Gastrocnemius medialis (tissue), 4 donors: ENCODE results near the gene RCAN2. TPM values are rescaled to one million over a fixed set of nuclear protein-coding genes. Genes with fewer than 3 reads are reported as not detected.

ENCODE experiments used
- ATAC-seq, 2 donors: fragments of 150-250 bp; one replicate each; pipeline ENCODE4 v1.9.1; 2016
- DNase-seq, 2 donors: peaks; one replicate each; pipeline ENCODE4 v3.0.0-alpha.2; 2019
- H3K27ac ChIP-seq, 4 donors: fragments of 200-600 bp; sonication (generic); 1 replicate in 1 of 4; 2 replicates in 3 of 4; pipeline ENCODE4 v1.5.1; 2016 to 2018; ENCODE audit warnings: mild to moderate bottlenecking in 2 of 4, moderate library complexity in 1 of 4
- H3K27me3 ChIP-seq, 3 donors: fragments of 200-600 bp; sonication (generic) in 2 of 3; 1 replicate in 1 of 3; 2 replicates in 2 of 3; pipeline versions ENCODE4 v1.5.1 to v1.6.0; 2016 to 2019; ENCODE audit warnings: mild to moderate bottlenecking in 1 of 3, moderate library complexity in 1 of 3
- H3K36me3 ChIP-seq, 2 donors: fragments of 200-600 bp; sonication (generic) in 1 of 2; one replicate each; pipeline ENCODE4 v1.5.1; 2017 to 2018
- H3K4me1 ChIP-seq, 2 donors: fragments of 200-600 bp; sonication (generic) in 1 of 2; one replicate each; pipeline ENCODE4 v1.5.1; 2016 to 2017; ENCODE audit warnings: mild to moderate bottlenecking in 2 of 2
- H3K4me3 ChIP-seq, 4 donors: fragments of 200-600 bp; sonication (generic) in 3 of 4; 1 replicate in 1 of 4; 2 replicates in 3 of 4; pipeline ENCODE4 v1.5.1; 2016 to 2019; ENCODE audit warnings: mild to moderate bottlenecking in 2 of 4
- H3K9me3 ChIP-seq, 3 donors: fragments of 200-600 bp; sonication (generic) in 2 of 3; 1 replicate in 1 of 3; 2 replicates in 2 of 3; pipeline ENCODE4 v1.5.1; 2016 to 2019
- POLR2A ChIP-seq, 2 donors: fragments of 450-650 bp; IDR thresholded peaks; one replicate each; pipeline ENCODE4 v1.6.1; 2017; ENCODE audit warnings: antibody characterized with exemption in 2 of 2, mild to moderate bottlenecking in 2 of 2, moderate library complexity in 2 of 2
- in situ Hi-C, 4 donors: fragments of 200-750 bp; cut with MboI; loops; one replicate each; pipeline versions ENCODE4 v1.15.0 to v1.8.0; 2017; ENCODE audit warnings: low sequenced_read_pairs in 4 of 4
- intact Hi-C: fragments of 100-400 bp; cut with DNase I; formaldehyde crosslinking; loops from one replicate; pipeline ENCODE4 v1.15.1; 2023; ENCODE audit warnings: low total_unique reads
- total RNA-seq, 4 donors: library from RNA; depleted of rRNA; stranded (reverse); fragments of >200 nt; gene quantifications; one replicate each; pipeline versions ENCODE4 v1.1.0 to v1.2.3, GENCODE V29; 2016
- TF ChIP-seq, protein P1 (sequence below), 5 experiments: fragments of 450-650 bp in 3 of 5; fragments of 200-600 bp in 2 of 5; sonication (generic) in 2 of 5; IDR thresholded peaks in 4 of 5; conservative IDR thresholded peaks in 1 of 5; 1 replicate in 4 of 5; 2 replicates in 1 of 5; pipeline ENCODE4 v1.5.1; 2016 to 2019; ENCODE audit warnings: antibody characterized with exemption in 5 of 5, mild to moderate bottlenecking in 3 of 5, moderate library complexity in 3 of 5

RCAN2 gene
- total RNA-seq, 4 donors from 2014 or later: 26.2 to 88.8 (median 43.2) TPM

DNA sequence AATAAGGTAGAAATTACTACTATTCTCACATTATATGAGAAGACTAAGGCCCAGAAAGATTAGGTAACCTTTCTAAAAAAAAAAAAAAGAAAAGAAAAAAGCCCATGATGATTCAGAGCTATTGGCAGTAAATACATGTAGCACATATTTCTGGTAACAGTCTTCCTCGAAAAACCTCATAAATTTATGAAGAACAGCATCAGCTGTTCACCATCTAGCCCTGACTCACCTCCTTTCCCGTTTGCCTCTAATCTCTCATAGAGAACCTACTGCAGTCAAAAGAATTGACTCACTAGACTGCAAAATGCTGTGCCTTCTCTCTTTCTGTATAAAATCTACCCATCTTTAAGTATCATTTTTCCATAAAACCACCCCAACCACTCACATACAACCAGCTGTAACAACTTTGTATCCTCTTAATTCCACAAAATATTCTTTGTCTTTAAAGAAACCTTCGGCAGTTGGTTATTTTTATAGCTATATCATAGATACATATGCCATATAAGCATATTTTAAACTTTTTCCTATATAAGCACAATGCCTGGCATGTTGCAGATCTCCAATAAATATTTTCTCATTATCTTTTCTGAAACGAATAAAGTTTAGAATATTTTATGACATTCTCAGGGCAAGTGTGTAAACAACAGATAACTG lies 167.8 kb downstream of the RCAN2 start:
- Histone ChIP-seq H3K36me3 (no peaks in the 10 kb centered on the region), H3K27ac (peak overlapping the region in 1 of 4 donors; percentile 9), H3K4me1 (peaks cover 23 to 56% of the 10 kb centered on the region in 2 donors), H3K4me3 (no peak overlapping the region), H3K27me3 (no peaks in the 10 kb centered on the region), H3K9me3 (no peaks in the 10 kb centered on the region)
- intact Hi-C loops: no loop called here
- TF ChIP-seq, protein P1, sequence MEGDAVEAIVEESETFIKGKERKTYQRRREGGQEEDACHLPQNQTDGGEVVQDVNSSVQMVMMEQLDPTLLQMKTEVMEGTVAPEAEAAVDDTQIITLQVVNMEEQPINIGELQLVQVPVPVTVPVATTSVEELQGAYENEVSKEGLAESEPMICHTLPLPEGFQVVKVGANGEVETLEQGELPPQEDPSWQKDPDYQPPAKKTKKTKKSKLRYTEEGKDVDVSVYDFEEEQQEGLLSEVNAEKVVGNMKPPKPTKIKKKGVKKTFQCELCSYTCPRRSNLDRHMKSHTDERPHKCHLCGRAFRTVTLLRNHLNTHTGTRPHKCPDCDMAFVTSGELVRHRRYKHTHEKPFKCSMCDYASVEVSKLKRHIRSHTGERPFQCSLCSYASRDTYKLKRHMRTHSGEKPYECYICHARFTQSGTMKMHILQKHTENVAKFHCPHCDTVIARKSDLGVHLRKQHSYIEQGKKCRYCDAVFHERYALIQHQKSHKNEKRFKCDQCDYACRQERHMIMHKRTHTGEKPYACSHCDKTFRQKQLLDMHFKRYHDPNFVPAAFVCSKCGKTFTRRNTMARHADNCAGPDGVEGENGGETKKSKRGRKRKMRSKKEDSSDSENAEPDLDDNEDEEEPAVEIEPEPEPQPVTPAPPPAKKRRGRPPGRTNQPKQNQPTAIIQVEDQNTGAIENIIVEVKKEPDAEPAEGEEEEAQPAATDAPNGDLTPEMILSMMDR (IDR thresholded peaks at IDR 0.05 in 4 of 5, conservative IDR thresholded peaks at IDR 0.05 in 1 of 5): no peak
- no peak for TF ChIP-seq POLR2A (IDR thresholded peaks at IDR 0.05)
- peak; percentile 64 to 65 for ATAC-seq
- in situ Hi-C loops: no loop called here
- peak in 1 of 2 donors; percentile 20 for DNase-seq

DNA sequence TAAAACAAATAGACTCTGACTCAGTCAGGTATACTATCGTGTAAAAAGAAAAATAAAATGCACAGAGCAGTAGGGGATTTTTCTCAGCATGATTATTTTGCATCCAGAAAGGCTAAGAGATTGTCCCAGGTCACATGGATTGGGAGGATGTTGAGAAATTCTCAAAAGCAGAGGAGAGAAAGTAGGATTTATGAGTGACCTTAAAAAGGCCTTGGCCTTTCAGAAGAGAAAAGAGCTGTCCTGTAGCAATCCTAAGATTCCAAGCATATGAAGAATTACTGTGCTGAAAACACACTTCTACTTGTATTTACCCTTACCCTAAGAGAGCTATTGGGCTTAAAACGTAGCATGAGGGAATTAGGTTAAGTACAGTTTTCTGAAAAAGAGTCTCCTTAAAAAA lies 170.7 kb downstream of the RCAN2 start:
- Histone ChIP-seq H3K9me3 (no peaks in the 10 kb centered on the region), H3K36me3 (no peaks in the 10 kb centered on the region), H3K27ac (no peak overlapping the region), H3K4me1 (peaks cover 9 to 41% of the 10 kb centered on the region in 2 donors), H3K4me3 (no peak overlapping the region), H3K27me3 (no peaks in the 10 kb centered on the region)
- TF ChIP-seq, protein P1 (IDR thresholded peaks at IDR 0.05 in 4 of 5, conservative IDR thresholded peaks at IDR 0.05 in 1 of 5): no peak
- TF ChIP-seq POLR2A (IDR thresholded peaks at IDR 0.05): no peak
- ATAC-seq (no peak), DNase-seq (no peak)
- in situ Hi-C loops (no loop called here), intact Hi-C loops (no loop called here)

DNA sequence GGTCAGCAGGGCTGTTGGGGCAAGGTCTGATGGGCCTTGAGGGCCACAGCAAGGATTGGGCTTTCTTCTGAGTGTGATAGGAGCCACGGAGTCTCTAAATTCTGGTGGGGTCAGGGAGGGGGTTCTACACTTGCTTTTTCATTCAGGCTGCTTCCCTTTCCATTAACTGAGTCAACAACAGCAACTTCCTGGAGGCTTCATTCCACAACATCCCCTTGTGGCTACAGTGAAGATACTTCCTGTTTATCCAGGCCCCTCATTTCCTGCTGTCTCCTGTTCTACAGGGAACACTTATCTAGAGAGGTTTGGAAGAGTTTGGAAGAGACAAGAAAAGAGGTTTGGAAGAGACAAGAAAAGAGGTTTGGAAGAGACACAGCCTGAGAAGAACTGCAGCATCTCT lies 175.7 kb downstream of the RCAN2 start:
- Histone ChIP-seq H3K27me3 (no peaks in the 10 kb centered on the region), H3K36me3 (no peaks in the 10 kb centered on the region), H3K4me3 (no peak overlapping the region), H3K4me1 (peaks cover 0 to 7% of the 10 kb centered on the region in 2 donors), H3K9me3 (no peaks in the 10 kb centered on the region), H3K27ac (no peak overlapping the region)
- intact Hi-C loops: no loop called here
- no peak for DNase-seq
- ATAC-seq: no peak
- no peak for TF ChIP-seq POLR2A (IDR thresholded peaks at IDR 0.05)
- TF ChIP-seq, protein P1 (IDR thresholded peaks at IDR 0.05 in 4 of 5, conservative IDR thresholded peaks at IDR 0.05 in 1 of 5): no peak
- in situ Hi-C loops: no loop called here

DNA sequence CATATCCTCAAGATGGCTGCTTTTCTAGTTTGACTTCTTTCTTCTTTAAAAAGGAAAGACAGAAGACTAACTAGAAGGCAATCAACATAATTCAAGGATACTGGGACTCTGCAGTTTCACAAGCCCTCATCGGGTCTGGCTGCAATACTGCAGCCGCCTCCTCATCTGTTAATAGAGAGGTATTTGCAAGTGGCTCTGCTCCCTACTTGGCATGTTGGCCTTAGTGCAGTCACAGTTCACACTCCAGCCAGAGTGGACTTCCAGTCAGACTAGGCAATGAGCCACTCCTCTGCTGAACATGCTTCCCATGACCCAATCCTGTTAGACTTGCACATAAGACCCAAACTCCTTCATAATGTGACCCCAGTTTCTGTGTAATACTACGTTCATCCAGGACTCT lies 178.6 kb downstream of the RCAN2 start:
- Histone ChIP-seq H3K27me3 (no peaks in the 10 kb centered on the region), H3K36me3 (no peaks in the 10 kb centered on the region), H3K4me1 (peaks cover 0 to 7% of the 10 kb centered on the region in 2 donors), H3K9me3 (no peaks in the 10 kb centered on the region), H3K27ac (no peak overlapping the region), H3K4me3 (no peak overlapping the region)
- ATAC-seq (no peak), DNase-seq (no peak)
- in situ Hi-C loops (no loop called here), intact Hi-C loops (no loop called here)
- TF ChIP-seq POLR2A (IDR thresholded peaks at IDR 0.05): no peak
- TF ChIP-seq, protein P1 (IDR thresholded peaks at IDR 0.05 in 4 of 5, conservative IDR thresholded peaks at IDR 0.05 in 1 of 5): no peak

DNA sequence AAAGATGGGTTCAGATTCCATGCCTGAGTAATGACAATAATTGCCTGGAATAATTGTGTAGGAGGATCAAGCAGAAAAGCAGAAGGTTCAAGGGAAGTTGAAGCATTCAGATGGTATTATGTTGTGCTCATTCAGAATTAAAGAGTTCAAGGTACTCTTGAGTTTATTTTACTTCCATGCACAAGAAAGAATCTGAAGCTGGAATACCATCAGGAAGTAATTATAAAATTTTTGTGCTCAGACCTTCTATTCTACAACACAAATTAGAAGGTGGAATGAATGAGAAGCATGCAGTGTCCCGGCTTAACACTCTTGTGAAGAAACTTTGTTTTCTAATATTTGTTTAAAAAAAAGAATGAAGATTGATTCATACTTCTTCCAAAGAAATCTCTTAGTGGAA lies 181.1 kb downstream of the RCAN2 start:
- Histone ChIP-seq H3K27ac (no peak overlapping the region), H3K27me3 (no peaks in the 10 kb centered on the region), H3K36me3 (no peaks in the 10 kb centered on the region), H3K4me1 (peaks cover 0 to 7% of the 10 kb centered on the region in 2 donors), H3K9me3 (no peaks in the 10 kb centered on the region), H3K4me3 (no peak overlapping the region)
- DNase-seq (no peak), ATAC-seq (no peak)
- intact Hi-C loops (no loop called here), in situ Hi-C loops (no loop called here)
- TF ChIP-seq, protein P1 (IDR thresholded peaks at IDR 0.05 in 4 of 5, conservative IDR thresholded peaks at IDR 0.05 in 1 of 5): no peak
- no peak for TF ChIP-seq POLR2A (IDR thresholded peaks at IDR 0.05)
